ENCODE results near the gene INAFM1.

GRCh38 chr19:47271949-47272348, 2.7 kb upstream of the INAFM1 start:
- TF ChIP-seq POLR2A (IDR thresholded peaks at IDR 0.05; ENCODE audit: low read depth, low read length) (no peak), POLR2AphosphoS5 (IDR thresholded peaks at IDR 0.05; ENCODE audit: insufficient read depth, low read depth, low read length) (no peak), EZH2 (IDR thresholded peaks at IDR 0.05; ENCODE audit: borderline replicate concordance, low read depth, low read length, severe bottlenecking) (no peak), CTCF (IDR thresholded peaks at IDR 0.05; ENCODE audit: extremely low read depth in 1 of 2, insufficient read depth in 1 of 2, low read depth in 1 of 2, low read length in 2 of 2) (no peak), FOS (IDR thresholded peaks at IDR 0.05; ENCODE audit: borderline replicate concordance, insufficient read depth, low read length) (no peak), GATA2 (IDR thresholded peaks at IDR 0.05; ENCODE audit: insufficient read depth, insufficient read length, low read depth, low read length) (no peak)

Data from endothelial cell of umbilical vein (primary cell).